HepG2 (cell line): ENCODE results near the gene ADCY5.

ENCODE experiments used
- CC2D1A ChIP-seq: sonication (generic); formaldehyde crosslinking; IDR thresholded peaks from 2 replicates; pipeline ENCODE4 v1.8.1; 2023; ENCODE audit warnings: mild to moderate bottlenecking, missing genetic modification reagents
- CEBPG ChIP-seq: IDR thresholded peaks from 2 replicates; pipeline ENCODE4 v1.6.1; 2016
- CTCF ChIP-seq: sonication (generic); formaldehyde crosslinking; IDR thresholded peaks from 2 replicates; pipeline ENCODE4 v1.5.0; 2020; ENCODE audit warnings: mild to moderate bottlenecking, missing genetic modification reagents, moderate library complexity
- HDAC1 ChIP-seq: sonication (generic); formaldehyde crosslinking; IDR thresholded peaks from 2 replicates; pipeline ENCODE4 v1.5.1; 2020; ENCODE audit warnings: mild to moderate bottlenecking, missing genetic modification reagents
- RBM39 ChIP-seq: fragments of 200-400 bp; formaldehyde crosslinking; IDR thresholded peaks from one replicate; pipeline ENCODE4 v1.6.1; 2018; ENCODE audit warnings: antibody characterized with exemption, mild to moderate bottlenecking, low read depth, low read length; ENCODE audit not compliant: poor library complexity, severe bottlenecking
- RNF2 ChIP-seq: fragments of 450-650 bp; conservative IDR thresholded peaks from 2 replicates; pipeline ENCODE4 v1.6.1; 2016; ENCODE audit warnings: low read depth
- SAFB2 ChIP-seq: sonication (generic); formaldehyde crosslinking; IDR thresholded peaks from 2 replicates; pipeline ENCODE4 v1.5.1; 2020; ENCODE audit warnings: missing genetic modification reagents, low read depth, mild to moderate bottlenecking, borderline replicate concordance
- ZBTB21 ChIP-seq: sonication (generic); formaldehyde crosslinking; IDR thresholded peaks from 2 replicates; pipeline ENCODE4 v1.4.0; 2020; ENCODE audit warnings: missing genetic modification reagents
- ZNF12 ChIP-seq: sonication (generic); formaldehyde crosslinking; IDR thresholded peaks from 2 replicates; pipeline ENCODE4 v1.5.0; 2020; ENCODE audit warnings: missing genetic modification reagents
- ZZZ3 ChIP-seq: sonication (generic); formaldehyde crosslinking; IDR thresholded peaks from 2 replicates; pipeline ENCODE4 v1.4.0; 2020; ENCODE audit warnings: missing genetic modification reagents, mild to moderate bottlenecking, borderline replicate concordance
- TF ChIP-seq, protein P1 (sequence below): sonication (generic); formaldehyde crosslinking; IDR thresholded peaks from 2 replicates; pipeline ENCODE4 v1.8.1; 2023; ENCODE audit warnings: mild to moderate bottlenecking, missing genetic modification reagents

DNA sequence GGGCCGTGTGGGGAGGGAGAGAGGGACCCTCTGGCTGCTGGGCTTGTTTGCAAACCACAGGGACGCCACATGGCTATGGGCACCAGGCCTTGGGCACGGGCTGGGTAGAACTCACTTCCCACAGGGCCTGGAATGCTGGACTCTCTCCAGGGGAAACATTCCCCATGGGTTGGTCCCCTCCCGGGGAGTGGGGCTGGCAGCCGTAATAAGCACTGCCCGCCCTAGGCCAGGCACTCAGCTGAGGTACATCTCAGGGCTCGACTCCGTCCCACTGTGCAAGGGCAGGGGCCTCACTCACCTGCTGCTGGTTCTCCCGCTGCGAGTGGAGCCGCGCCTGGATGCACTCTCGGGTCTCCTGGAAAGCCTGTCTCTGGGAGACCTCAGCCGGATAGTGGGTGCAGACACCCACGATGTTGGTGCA, 96.7 kb downstream of the ADCY5 start:
- TF ChIP-seq, protein P1, sequence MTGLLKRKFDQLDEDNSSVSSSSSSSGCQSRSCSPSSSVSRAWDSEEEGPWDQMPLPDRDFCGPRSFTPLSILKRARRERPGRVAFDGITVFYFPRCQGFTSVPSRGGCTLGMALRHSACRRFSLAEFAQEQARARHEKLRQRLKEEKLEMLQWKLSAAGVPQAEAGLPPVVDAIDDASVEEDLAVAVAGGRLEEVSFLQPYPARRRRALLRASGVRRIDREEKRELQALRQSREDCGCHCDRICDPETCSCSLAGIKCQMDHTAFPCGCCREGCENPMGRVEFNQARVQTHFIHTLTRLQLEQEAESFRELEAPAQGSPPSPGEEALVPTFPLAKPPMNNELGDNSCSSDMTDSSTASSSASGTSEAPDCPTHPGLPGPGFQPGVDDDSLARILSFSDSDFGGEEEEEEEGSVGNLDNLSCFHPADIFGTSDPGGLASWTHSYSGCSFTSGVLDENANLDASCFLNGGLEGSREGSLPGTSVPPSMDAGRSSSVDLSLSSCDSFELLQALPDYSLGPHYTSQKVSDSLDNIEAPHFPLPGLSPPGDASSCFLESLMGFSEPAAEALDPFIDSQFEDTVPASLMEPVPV (CRISPR knock-in tag), result no peak
- TF ChIP-seq RBM39 (no peak), HDAC1 (CRISPR knock-in tag) (no peak), ZZZ3 (CRISPR knock-in tag) (no peak), ZBTB21 (CRISPR knock-in tag) (no peak), RNF2 (no peak), CC2D1A (CRISPR knock-in tag) (no peak), CEBPG (CRISPR knock-in tag) (no peak), SAFB2 (CRISPR knock-in tag) (no peak), ZNF12 (CRISPR knock-in tag) (no peak), CTCF (CRISPR knock-in tag) (no peak)
